ENCODE results near the gene DMKN.

DMKN gene

DNA sequence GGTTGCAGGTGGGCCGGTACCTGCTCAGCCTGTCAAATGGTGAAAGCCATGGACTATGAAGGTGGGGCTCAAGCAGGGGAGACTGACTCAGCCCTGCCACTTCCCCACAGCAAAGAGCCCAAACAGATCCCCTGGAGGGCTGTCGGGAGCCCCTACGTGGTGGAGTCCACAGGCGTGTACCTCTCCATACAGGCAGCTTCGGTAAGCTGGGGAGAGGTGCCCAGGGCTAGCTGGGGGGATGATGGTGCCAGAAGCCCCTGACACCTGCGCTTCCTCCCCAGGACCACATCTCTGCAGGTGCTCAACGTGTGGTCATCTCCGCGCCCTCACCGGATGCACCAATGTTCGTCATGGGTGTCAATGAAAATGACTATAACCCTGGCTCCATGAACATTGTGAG lies 28.8 kb upstream of the DMKN start:
- H3K4me3 ChIP-seq (ENCODE audit: low read depth, low read length) = no peak overlapping the region
- no peak for TF ChIP-seq CTCF (IDR thresholded peaks at IDR 0.05; ENCODE audit: borderline replicate concordance, insufficient read depth, low read depth, low read length)

DNA sequence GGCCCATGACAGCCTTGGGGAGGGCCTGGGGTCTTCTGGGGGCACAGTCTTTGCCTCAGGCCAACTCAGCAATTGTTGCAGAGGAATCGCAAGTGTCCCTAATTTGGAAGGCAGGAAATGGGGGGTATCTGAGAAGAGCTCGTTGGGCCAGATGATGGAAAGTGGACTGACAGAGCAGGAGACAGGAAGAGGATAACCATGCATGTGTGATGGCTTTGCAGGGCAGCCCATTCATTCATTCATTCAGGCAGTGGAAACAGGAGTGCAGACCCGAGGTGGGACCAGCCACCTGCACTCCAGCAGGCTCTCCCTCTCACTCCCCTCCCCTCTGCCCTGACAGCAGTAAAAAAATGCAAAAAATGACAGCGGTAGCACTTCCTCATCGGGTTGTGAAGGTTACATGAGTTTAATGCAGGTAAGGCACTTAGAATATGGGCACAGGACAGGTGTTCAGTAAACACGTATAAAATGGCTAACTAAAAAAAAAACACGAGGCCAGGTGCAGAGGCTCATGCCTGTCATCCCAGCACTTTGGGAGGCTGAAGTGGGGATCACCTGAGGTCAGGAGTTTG lies 27.0 kb upstream of the DMKN start:
- no peak overlapping the region for H3K4me3 ChIP-seq (ENCODE audit: low read depth, low read length)
- no peak for TF ChIP-seq CTCF (IDR thresholded peaks at IDR 0.05; ENCODE audit: borderline replicate concordance, insufficient read depth, low read depth, low read length)

DNA sequence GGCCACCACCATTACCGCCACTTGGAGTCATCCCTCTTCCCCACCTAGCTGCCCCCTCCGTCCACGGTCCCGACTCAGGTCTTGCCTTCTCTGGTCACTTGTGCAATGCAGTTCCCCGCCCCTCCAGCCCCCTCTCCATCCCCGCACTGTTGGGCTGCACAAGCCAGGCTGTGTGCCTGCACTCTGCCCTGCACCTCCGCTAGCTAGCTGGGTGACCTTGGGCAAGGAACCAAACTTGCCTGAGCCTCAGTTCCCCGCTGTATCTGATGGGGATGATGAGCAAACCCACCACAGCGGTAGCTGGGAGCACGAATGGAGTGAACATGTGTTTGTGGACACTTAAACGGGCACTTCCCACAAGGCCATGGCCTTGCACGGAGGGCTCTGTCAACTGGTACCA lies 26.4 kb upstream of the DMKN start:
- no peak for TF ChIP-seq CTCF (IDR thresholded peaks at IDR 0.05; ENCODE audit: borderline replicate concordance, insufficient read depth, low read depth, low read length)
- no peak overlapping the region for H3K4me3 ChIP-seq (ENCODE audit: low read depth, low read length)

DNA sequence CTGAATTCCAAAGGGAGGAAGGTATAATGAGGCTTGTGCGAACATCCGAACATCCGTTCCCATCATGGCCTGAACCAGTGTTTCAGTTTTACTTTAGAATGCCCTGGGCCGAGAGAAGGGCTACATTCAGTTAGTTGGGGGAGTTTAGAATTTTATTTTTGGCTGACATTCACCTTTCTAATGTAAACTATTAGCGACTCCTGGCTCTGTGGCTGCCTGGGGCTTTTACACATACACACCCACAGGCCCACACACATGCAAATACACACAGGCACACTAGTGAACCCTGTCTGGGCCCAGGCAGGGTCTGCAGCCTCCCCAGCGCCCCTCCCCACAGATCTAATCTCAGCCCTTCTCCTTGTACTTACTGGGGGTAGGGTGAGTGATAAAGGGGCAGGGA lies 25.9 kb upstream of the DMKN start:
- no peak overlapping the region for H3K4me3 ChIP-seq (ENCODE audit: low read depth, low read length)
- TF ChIP-seq CTCF (IDR thresholded peaks at IDR 0.05; ENCODE audit: borderline replicate concordance, insufficient read depth, low read depth, low read length) = no peak

DNA sequence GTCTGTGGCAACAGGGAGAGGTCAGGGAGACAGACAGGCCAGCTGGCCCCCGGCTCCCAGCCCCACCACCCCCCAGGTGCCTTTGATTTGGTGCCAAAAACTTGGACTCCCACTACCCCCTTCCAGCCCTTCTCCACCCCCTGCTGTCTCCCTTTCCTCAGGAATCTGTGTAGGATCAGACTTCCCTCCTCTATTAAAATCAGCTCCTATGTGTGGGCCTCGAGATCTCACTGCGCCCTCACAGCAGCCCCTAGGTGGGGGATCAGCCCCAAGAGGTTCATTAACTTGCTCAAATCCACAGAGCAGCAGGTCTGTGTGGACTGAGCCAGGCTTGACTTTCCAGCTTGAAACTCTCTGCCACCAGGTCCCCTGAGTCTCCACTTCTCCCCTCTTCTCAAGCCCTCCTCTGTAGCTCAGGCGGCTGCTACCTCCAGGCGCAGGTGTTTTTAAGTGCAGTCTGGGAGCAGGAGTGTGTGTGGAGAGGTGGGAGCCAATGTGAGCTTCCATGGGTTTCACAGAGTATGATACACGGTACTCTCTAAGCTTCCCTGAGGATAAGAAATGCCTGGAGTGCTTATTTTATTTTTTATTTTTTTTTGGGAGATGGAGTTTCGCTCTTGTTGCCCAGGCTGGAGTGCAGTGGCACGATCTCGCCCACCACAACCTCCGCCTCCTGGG lies 21.5 kb upstream of the DMKN start:
- TF ChIP-seq CTCF (IDR thresholded peaks at IDR 0.05; ENCODE audit: borderline replicate concordance, insufficient read depth, low read depth, low read length) = no peak
- no peak overlapping the region for H3K4me3 ChIP-seq (ENCODE audit: low read depth, low read length)

DNA sequence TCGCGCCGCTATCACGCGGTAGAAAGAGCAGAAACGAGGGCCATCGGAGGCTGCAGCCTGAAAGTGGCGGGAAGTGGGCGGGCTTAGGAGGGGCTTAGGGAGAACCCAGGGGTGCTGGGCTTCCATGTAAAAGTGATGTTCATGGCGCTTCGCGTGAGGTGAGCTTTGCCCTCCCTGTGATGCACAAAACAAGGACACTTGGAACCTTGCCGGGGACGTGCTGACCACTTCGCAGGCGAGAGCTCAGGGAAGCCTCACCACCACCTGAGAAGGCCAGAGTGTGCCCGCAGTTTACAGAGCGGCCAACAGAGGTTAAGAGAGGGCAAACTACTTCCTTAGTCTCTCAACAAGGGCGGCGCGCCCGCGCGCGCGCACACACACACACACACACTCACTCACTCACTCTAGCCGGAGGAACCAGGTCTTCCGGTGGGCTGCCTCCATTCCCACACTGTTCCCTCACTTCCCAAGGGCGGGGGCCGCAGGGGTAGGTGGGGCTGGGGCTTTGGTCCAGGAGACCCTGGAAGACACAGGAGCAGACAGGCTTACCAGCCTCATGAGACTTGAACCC lies 20.5 kb upstream of the DMKN start:
- no peak for TF ChIP-seq CTCF (IDR thresholded peaks at IDR 0.05; ENCODE audit: borderline replicate concordance, insufficient read depth, low read depth, low read length)
- H3K4me3 ChIP-seq (ENCODE audit: low read depth, low read length) = no peak overlapping the region
